Gastrocnemius medialis (tissue), 4 donors: Measurements from ENCODE around the gene CDAN1.

Experiments used
- CTCF ChIP-seq, 5 experiments: fragments of 450-650 bp in 3 of 5; fragments of 200-600 bp in 2 of 5; sonication (generic) in 2 of 5; IDR thresholded peaks in 4 of 5; conservative IDR thresholded peaks in 1 of 5; 1 replicate in 4 of 5; 2 replicates in 1 of 5; pipeline ENCODE4 v1.5.1; 2016 to 2019; ENCODE audit warnings: antibody characterized with exemption in 5 of 5, mild to moderate bottlenecking in 3 of 5, moderate library complexity in 3 of 5
- POLR2A ChIP-seq, 2 donors: fragments of 450-650 bp; IDR thresholded peaks; one replicate each; pipeline ENCODE4 v1.6.1; 2017; ENCODE audit warnings: antibody characterized with exemption in 2 of 2, mild to moderate bottlenecking in 2 of 2, moderate library complexity in 2 of 2

GRCh38 chr15:42705336-42705735, 31.6 kb downstream of the CDAN1 start:
- TF ChIP-seq CTCF (IDR thresholded peaks at IDR 0.05 in 4 of 5, conservative IDR thresholded peaks at IDR 0.05 in 1 of 5) (no peak), POLR2A (IDR thresholded peaks at IDR 0.05) (no peak)
